DND-41 (cell line): ENCODE data around the gene MCF2L.

Source experiments
- ATAC-seq: fragments of 200-7000 bp; cut with Tn5 transposase; 3 replicates; pipeline ENCODE4 v1.9.1; 2021; ENCODE audit warnings: low read depth; ENCODE audit not compliant: insufficient read depth
- DNase-seq: peaks from one replicate; pipeline ENCODE4 v3.0.0-alpha.2; 2020
- H2AFZ ChIP-seq: 2 replicates; pipeline ENCODE4 v1.6.0; 2012; ENCODE audit warnings: low read depth, low read length
- H3K27ac ChIP-seq: 2 replicates; pipeline ENCODE4 v1.5.1; 2012; ENCODE audit warnings: low read length, inconsistent platforms
- H3K27me3 ChIP-seq: fragments of 200-600 bp; sonication (generic); 2 replicates; pipeline ENCODE4 v1.6.0; 2012; ENCODE audit warnings: low read length, mild to moderate bottlenecking, inconsistent platforms; ENCODE audit not compliant: insufficient read depth, poor library complexity
- H3K36me3 ChIP-seq: 2 replicates; pipeline ENCODE4 v1.5.1; 2012; ENCODE audit warnings: low read length, inconsistent platforms; ENCODE audit not compliant: insufficient read depth
- H3K4me1 ChIP-seq: 2 replicates; pipeline ENCODE4 v1.5.1; 2012; ENCODE audit warnings: mild to moderate bottlenecking, low read length; ENCODE audit not compliant: insufficient read depth
- H3K4me2 ChIP-seq: 2 replicates; pipeline ENCODE4 v1.6.0; 2012; ENCODE audit warnings: mild to moderate bottlenecking, moderate library complexity, low read length, inconsistent platforms; ENCODE audit not compliant: insufficient read depth
- H3K4me3 ChIP-seq, 2 experiments: fragments of 200-600 bp in 1 of 2; shearing (Covaris generic) in 1 of 2; 2 replicates each; pipeline ENCODE4 v1.5.1; 2012 to 2016; ENCODE audit warnings: inconsistent platforms in 2 of 2, low read length in 2 of 2, mild to moderate bottlenecking in 2 of 2, low read depth in 1 of 2, moderate library complexity in 1 of 2
- H3K79me2 ChIP-seq: 2 replicates; pipeline ENCODE4 v1.6.0; 2012; ENCODE audit warnings: low read length, inconsistent platforms; ENCODE audit not compliant: insufficient read depth
- H3K9ac ChIP-seq: 2 replicates; pipeline ENCODE4 v1.6.0; 2012; ENCODE audit warnings: low read depth, mild to moderate bottlenecking, inconsistent platforms, low read length, moderate library complexity
- H3K9me3 ChIP-seq: 2 replicates; pipeline ENCODE4 v1.5.1; 2012; ENCODE audit warnings: low read length, moderate library complexity, mild to moderate bottlenecking, inconsistent platforms; ENCODE audit not compliant: insufficient read depth, severe bottlenecking
- H4K20me1 ChIP-seq: 2 replicates; pipeline ENCODE4 v1.6.0; 2012; ENCODE audit warnings: low read length; ENCODE audit not compliant: insufficient read depth
- CTCF ChIP-seq: IDR thresholded peaks from 2 replicates; pipeline ENCODE4 v1.5.1; 2012; ENCODE audit warnings: borderline replicate concordance, low read length, moderate library complexity, mild to moderate bottlenecking; ENCODE audit not compliant: poor library complexity, severe bottlenecking; ENCODE audit errors: extremely low read depth
- EZH2 ChIP-seq: IDR thresholded peaks from 3 replicates; pipeline ENCODE4 v1.6.1; 2012; ENCODE audit warnings: borderline replicate concordance, low read depth, mild to moderate bottlenecking, moderate library complexity, low read length, inconsistent platforms; ENCODE audit not compliant: severe bottlenecking

The MCF2L gene

DNA sequence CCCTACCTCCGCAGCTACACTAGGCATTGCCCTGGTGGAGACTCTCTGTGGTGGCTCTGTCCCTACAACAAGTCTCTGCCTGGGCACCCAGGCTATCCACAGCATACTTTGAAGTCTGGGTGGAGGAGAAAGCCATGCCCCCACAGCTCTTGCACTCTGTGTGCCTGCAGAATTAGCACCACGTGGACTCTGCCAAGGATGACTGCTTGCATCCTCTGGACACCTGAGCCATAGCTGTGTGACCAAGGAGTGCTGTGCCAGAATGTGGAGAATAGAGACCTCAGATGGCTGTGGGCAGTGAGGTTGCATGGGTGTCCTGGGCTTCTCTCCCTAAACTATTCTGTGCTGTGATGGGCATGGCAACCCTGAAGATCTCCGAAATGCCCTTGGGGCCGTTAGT, 21.2 kb upstream of the MCF2L start:
- Histone ChIP-seq H3K9me3 (no peaks in the 10 kb centered on the region), H3K36me3 (no peaks in the 10 kb centered on the region), H3K4me3 (no peak overlapping the region), H3K79me2 (no peaks in the 10 kb centered on the region), H3K4me1 (peaks cover 2% of the 10 kb centered on the region; the same call in 1 of the 2 replicates), H3K9ac (no peak overlapping the region), H2AFZ (no peak overlapping the region), H3K27me3 (peaks cover 31% of the 10 kb centered on the region), H3K27ac (no peak overlapping the region), H4K20me1 (no peaks in the 10 kb centered on the region), H3K4me2 (no peak overlapping the region)
- ATAC-seq = no peak
- no peak for DNase-seq
- TF ChIP-seq EZH2 (no peak), CTCF (no peak)

DNA sequence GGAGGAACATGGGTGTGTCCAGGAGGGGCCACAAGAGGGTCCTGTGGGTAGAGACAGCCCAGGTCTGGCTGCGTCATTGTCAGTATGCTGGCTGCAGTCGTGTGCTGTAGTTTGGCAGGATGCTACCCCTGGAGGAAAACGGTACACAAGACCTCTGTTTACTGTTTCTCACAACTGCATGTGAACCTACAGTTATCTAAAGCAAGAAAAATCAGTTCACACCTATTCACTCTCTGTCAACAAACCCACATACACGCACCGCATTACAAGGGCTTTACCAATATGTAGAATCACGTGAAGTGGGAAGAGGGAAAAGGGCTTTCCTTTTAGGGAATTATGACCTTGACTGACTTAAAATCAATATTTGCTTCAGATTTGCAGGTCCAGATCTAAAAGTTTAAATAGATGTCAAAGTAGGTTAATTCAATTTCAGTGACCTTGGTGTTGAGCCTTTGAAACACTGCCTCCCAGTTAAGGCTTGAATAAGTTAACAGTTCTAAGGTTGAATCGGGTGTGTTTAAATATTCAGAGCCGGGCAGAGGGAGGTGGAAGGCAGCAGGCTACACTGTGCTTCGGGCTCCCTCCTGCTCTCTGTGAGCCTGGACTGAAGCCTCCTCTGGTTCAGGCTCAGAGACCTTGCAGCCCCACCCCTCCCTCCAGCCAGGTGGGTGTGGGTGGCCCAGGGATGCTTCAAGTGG, 17.2 kb upstream of the MCF2L start:
- TF ChIP-seq EZH2 (no peak), CTCF (no peak)
- Histone ChIP-seq H3K36me3 (no peaks in the 10 kb centered on the region), H3K27me3 (peaks cover 35% of the 10 kb centered on the region), H3K9ac (no peak overlapping the region), H3K79me2 (no peaks in the 10 kb centered on the region), H3K9me3 (no peaks in the 10 kb centered on the region), H4K20me1 (peaks cover 7% of the 10 kb centered on the region; the same call in 1 of the 2 replicates), H3K4me3 (no peak overlapping the region), H3K27ac (no peak overlapping the region), H2AFZ (no peak overlapping the region), H3K4me2 (no peak overlapping the region), H3K4me1 (no peaks in the 10 kb centered on the region)
- DNase-seq (no peak), ATAC-seq (no peak)

- Histone ChIP-seq H2AFZ (no peak overlapping the region), H3K79me2 (no peaks in the 10 kb centered on the region), H3K4me3 (no peak overlapping the region), H3K36me3 (no peaks in the 10 kb centered on the region), H3K4me2 (no peak overlapping the region), H3K9me3 (no peaks in the 10 kb centered on the region), H3K27ac (no peak overlapping the region), H3K9ac (no peak overlapping the region), H3K4me1 (no peaks in the 10 kb centered on the region), H4K20me1 (peaks cover 9% of the 10 kb centered on the region; the same call in 1 of the 2 replicates), H3K27me3 (peaks cover 26% of the 10 kb centered on the region)
- TF ChIP-seq EZH2 = no peak
- TF ChIP-seq CTCF = no peak
- no peak for DNase-seq
- ATAC-seq = no peak
These were observed 16.1 kb upstream of the MCF2L start for GRCh38 chr13:112952759-112953551.
